Glutamatergic neuron (in vitro differentiated cells): ENCODE results near the gene NR1D1. TPM values are rescaled to one million over a fixed set of nuclear protein-coding genes. Genes with fewer than 3 reads are reported as not detected.

Experiments used
- DNase-seq: peaks from one replicate; pipeline ENCODE4 v3.0.0; 2022
- H3K27ac Mint-ChIP-seq: one replicate; pipeline ENCODE4 v1.8.0; 2020; ENCODE audit warnings: mild to moderate bottlenecking, mixed read lengths, inconsistent platforms; ENCODE audit not compliant: unreplicated experiment
- H3K27me3 Mint-ChIP-seq: one replicate; pipeline ENCODE4 v1.8.0; 2020; ENCODE audit warnings: mild to moderate bottlenecking, moderate library complexity, mixed read lengths, inconsistent platforms; ENCODE audit not compliant: unreplicated experiment
- H3K36me3 Mint-ChIP-seq: one replicate; pipeline ENCODE4 v1.8.0; 2020; ENCODE audit warnings: mild to moderate bottlenecking, mixed read lengths, inconsistent platforms; ENCODE audit not compliant: unreplicated experiment
- H3K4me1 Mint-ChIP-seq: one replicate; pipeline ENCODE4 v1.8.0; 2020; ENCODE audit warnings: mild to moderate bottlenecking, low read depth, mixed read lengths, inconsistent platforms; ENCODE audit not compliant: unreplicated experiment
- H3K4me3 Mint-ChIP-seq: one replicate; pipeline ENCODE4 v1.8.0; 2020; ENCODE audit warnings: mild to moderate bottlenecking, mixed read lengths, inconsistent platforms; ENCODE audit not compliant: unreplicated experiment
- H3K9me3 Mint-ChIP-seq: one replicate; pipeline ENCODE4 v1.8.0; 2020; ENCODE audit warnings: mild to moderate bottlenecking, moderate library complexity, mixed read lengths, inconsistent platforms; ENCODE audit not compliant: unreplicated experiment
- CTCF ChIP-seq: fragments of 200-600 bp; sonication (generic); IDR thresholded peaks from one replicate; pipeline ENCODE4 v1.5.0; 2021; ENCODE audit not compliant: partially characterized antibody, unreplicated experiment
- total RNA-seq: library from RNA; stranded (reverse); fragmentation: NEBNext Ultra II Directional; extraction: Animal tissue kit (Norgen Biotek cat#: 25700); gene quantifications from one replicate; pipeline ENCODE4 v1.2.1, GENCODE V29; 2021; ENCODE audit not compliant: unreplicated experiment

The NR1D1 gene
- total RNA-seq, 1 donor from 2014 or later = 1.3 TPM

- Mint-ChIP-seq H3K4me1 (peaks cover 8% of the 10 kb centered on the region), H3K36me3 (no peaks in the 10 kb centered on the region), H3K9me3 (peaks cover 8% of the 10 kb centered on the region), H3K27me3 (peaks cover 13% of the 10 kb centered on the region), H3K4me3 (peak within 1 kb of the TSS; percentile 87), H3K27ac (peak within 1 kb of the TSS; percentile 96)
- TF ChIP-seq CTCF = no peak
- peak; percentile 90 for DNase-seq
Observed at GRCh38 chr17:40121181-40122135, 21.1 kb upstream of the NR1D1 start, which contains the start of gene MSL1. Gene MSL1 (plus strand): TSS chr17:40121971. CDS start chr17:40122613, 642 bp downstream.

GRCh38 chr17:40115101-40115436 is 14.7 kb upstream of the NR1D1 start:
- Mint-ChIP-seq H3K9me3 (peaks cover 5% of the 10 kb centered on the region), H3K36me3 (no peaks in the 10 kb centered on the region), H3K27ac (no peak overlapping the region), H3K4me3 (no peak overlapping the region), H3K4me1 (peaks cover 32% of the 10 kb centered on the region), H3K27me3 (peaks cover 7% of the 10 kb centered on the region)
- no peak for DNase-seq
- no peak for TF ChIP-seq CTCF

DNA sequence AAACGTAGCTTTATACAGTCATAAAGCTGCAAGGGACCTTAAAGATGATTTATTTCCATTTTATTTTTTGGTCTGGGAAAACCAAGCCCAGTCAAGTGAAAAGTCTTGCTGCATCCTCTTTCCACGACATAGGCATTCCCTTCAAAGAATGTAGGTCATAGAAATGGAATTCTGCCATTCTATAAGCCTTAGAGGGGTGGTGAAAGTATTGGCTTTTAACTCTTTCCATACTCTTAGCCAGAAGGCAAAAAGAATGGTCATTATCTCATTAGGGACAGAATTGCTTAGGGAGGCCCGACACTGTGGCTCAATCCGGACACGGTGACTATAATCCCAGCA is 13.5 kb upstream of the NR1D1 start:
- peaks cover 5% of the 10 kb centered on the region for H3K9me3 Mint-ChIP-seq
- H3K27ac Mint-ChIP-seq = peak overlapping the region; percentile 70
- TF ChIP-seq CTCF = no peak
- H3K4me1 Mint-ChIP-seq = peaks cover 39% of the 10 kb centered on the region
- peak overlapping the region; percentile 84 for H3K4me3 Mint-ChIP-seq
- peaks cover 7% of the 10 kb centered on the region for H3K27me3 Mint-ChIP-seq
- no peaks in the 10 kb centered on the region for H3K36me3 Mint-ChIP-seq
- DNase-seq = no peak

GRCh38 chr17:40113110-40113906 is 12.9 kb upstream of the NR1D1 start:
- Mint-ChIP-seq H3K4me3 (peak overlapping the region; percentile 84), H3K27ac (peak overlapping the region; percentile 70), H3K27me3 (peaks cover 7% of the 10 kb centered on the region), H3K9me3 (peaks cover 5% of the 10 kb centered on the region), H3K36me3 (no peaks in the 10 kb centered on the region), H3K4me1 (peaks cover 39% of the 10 kb centered on the region)
- DNase-seq = peak; percentile 89
- peak; percentile 76 for TF ChIP-seq CTCF

GRCh38 chr17:40112718-40113109 is 12.3 kb upstream of the NR1D1 start:
- peaks cover 5% of the 10 kb centered on the region for H3K9me3 Mint-ChIP-seq
- H3K4me3 Mint-ChIP-seq = peak overlapping the region; percentile 75
- peak overlapping the region; percentile 49 for H3K27ac Mint-ChIP-seq
- no peak for TF ChIP-seq CTCF
- H3K4me1 Mint-ChIP-seq = peaks cover 39% of the 10 kb centered on the region
- no peaks in the 10 kb centered on the region for H3K36me3 Mint-ChIP-seq
- DNase-seq = no peak
- peaks cover 7% of the 10 kb centered on the region for H3K27me3 Mint-ChIP-seq
